HCT116 (cell line): ENCODE results near the gene UCN. TPM values are rescaled to one million over a fixed set of nuclear protein-coding genes. Genes with fewer than 3 reads are reported as not detected.

Experiments
- ATAC-seq: fragments of 200-7000 bp; cut with Tn5 transposase; 2 replicates; pipeline ENCODE4 v1.9.1; 2020; ENCODE audit warnings: mild to moderate bottlenecking, moderate library complexity
- BruUV-seq: library from RNA; stranded (reverse); fragments of 400-500 nt; replicated peaks from 2 replicates; lab custom pipeline; 2021; lab: Mats Ljungman, UMichigan
- CTCF ChIA-PET: fragments of 300-600 bp; sonication (Branson Sonifier 250); formaldehyde crosslinking; loops from one replicate; lab custom pipeline; 2021; ENCODE audit warnings: antibody characterized with exemption; lab: Charles Lee
- POLR2A ChIA-PET: fragments of 300-600, 350-600 bp; sonication (Branson Sonifier 250); formaldehyde crosslinking; loops from one replicate; lab custom pipeline; 2021; ENCODE audit warnings: antibody characterized with exemption; lab: Charles Lee
- RAD21 ChIA-PET, 2 experiments: fragments of 300-600 bp; sonication (Branson Sonifier 250); formaldehyde crosslinking; loops; one replicate each; lab custom pipeline; 2023; ENCODE audit warnings: low total read pairs in 2 of 2; ENCODE audit not compliant: uncharacterized antibody in 2 of 2, unreplicated experiment in 2 of 2, low non-redundant PET in 1 of 2; lab: Charles Lee
- DNase-seq: peaks from one replicate; pipeline ENCODE4 v3.0.0-alpha.2; 2010; ENCODE audit warnings: low read depth, low spot score
- H2AFZ ChIP-seq: fragments of 200-600 bp; shearing (Covaris generic), sonication (generic); 2 replicates; pipeline ENCODE4 v1.6.1; 2017; ENCODE audit warnings: low read depth, mixed run types, mixed read lengths, antibody characterized with exemption, low read length; ENCODE audit not compliant: poor library complexity, severe bottlenecking
- H3K27ac ChIP-seq: 2 replicates; pipeline ENCODE4 v1.5.1; 2012; ENCODE audit warnings: low read depth, low read length
- H3K27me3 ChIP-seq: fragments of 200-600 bp; sonication (generic); 2 replicates; pipeline ENCODE4 v1.6.1; 2016; ENCODE audit warnings: mixed run types, low read length, mixed read lengths; ENCODE audit not compliant: insufficient read depth
- H3K36me3 ChIP-seq, 2 experiments: fragments of 200-500 bp in 1 of 2; fragments of 200-600 bp in 1 of 2; sonication (Bioruptor generic) in 1 of 2; sonication (generic) in 1 of 2; 2 replicates each; pipeline versions ENCODE4 v1.5.1 to v1.6.1; 2014 to 2016; ENCODE audit warnings: low read length in 2 of 2, inconsistent platforms in 1 of 2, mixed read lengths in 1 of 2, mixed run types in 1 of 2; ENCODE audit not compliant: insufficient read depth in 2 of 2, control insufficient read depth in 1 of 2
- H3K4me1 ChIP-seq, 2 experiments: fragments of 200-600 bp in 1 of 2; sonication (generic) in 1 of 2; 2 replicates each; pipeline versions ENCODE4 v1.5.1 to v1.6.1; 2012 to 2017; ENCODE audit warnings: low read length in 2 of 2, inconsistent platforms in 1 of 2, mild to moderate bottlenecking in 1 of 2, mixed read lengths in 1 of 2, mixed run types in 1 of 2, moderate library complexity in 1 of 2; ENCODE audit not compliant: insufficient read depth in 2 of 2, control insufficient read depth in 1 of 2
- H3K4me2 ChIP-seq: fragments of 200-600 bp; sonication (generic); 2 replicates; pipeline ENCODE4 v1.6.1; 2017; ENCODE audit warnings: mixed run types, low read length, mixed read lengths
- H3K4me3 ChIP-seq, 2 experiments: fragments of 200-600 bp in 1 of 2; sonication (generic) in 1 of 2; replicated peaks in 1 of 2; 2 replicates each; pipeline ENCODE4 v1.5.1; 2011 to 2016; ENCODE audit warnings: low read length in 2 of 2, control low read depth in 1 of 2, low read depth in 1 of 2, mild to moderate bottlenecking in 1 of 2, mixed read lengths in 1 of 2, mixed run types in 1 of 2
- H3K79me2 ChIP-seq: fragments of 200-600 bp; sonication (generic); 2 replicates; pipeline ENCODE4 v1.6.1; 2017; ENCODE audit warnings: mild to moderate bottlenecking, mixed run types, low read length, moderate library complexity, mixed read lengths; ENCODE audit not compliant: insufficient read depth
- H3K9ac ChIP-seq: fragments of 200-600 bp; sonication (generic); 2 replicates; pipeline ENCODE4 v1.6.1; 2016; ENCODE audit warnings: low read length, mixed read lengths
- H3K9me2 ChIP-seq: fragments of 200-600 bp; sonication (generic), shearing (Covaris generic); 2 replicates; pipeline ENCODE4 v1.6.1; 2017; ENCODE audit warnings: mixed run types, mild to moderate bottlenecking, moderate library complexity; ENCODE audit not compliant: insufficient read depth
- H3K9me3 ChIP-seq, 2 experiments: fragments of 200-500 bp in 1 of 2; fragments of 200-600 bp in 1 of 2; sonication (Bioruptor generic) in 1 of 2; sonication (generic) in 1 of 2; 2 replicates each; pipeline ENCODE4 v1.6.1; 2014 to 2017; ENCODE audit warnings: low read length in 2 of 2, mixed read lengths in 2 of 2, inconsistent platforms in 1 of 2, low read depth in 1 of 2, mild to moderate bottlenecking in 1 of 2, mixed run types in 1 of 2, moderate library complexity in 1 of 2; ENCODE audit not compliant: control insufficient read depth in 1 of 2, insufficient read depth in 1 of 2
- H4K20me1 ChIP-seq: fragments of 200-600 bp; sonication (generic), shearing (Covaris generic); 2 replicates; pipeline ENCODE4 v1.6.1; 2017; ENCODE audit warnings: mixed run types, mild to moderate bottlenecking, moderate library complexity; ENCODE audit not compliant: insufficient read depth
- CTCF ChIP-seq, 3 experiments: fragments of 200-600 bp in 1 of 3; sonication (generic) in 1 of 3; IDR thresholded peaks in 2 of 3; conservative IDR thresholded peaks in 1 of 3; 2 replicates each; pipeline ENCODE4 v1.5.1; 2012 to 2017; ENCODE audit warnings: low read depth in 2 of 3, low read length in 2 of 3, antibody characterized with exemption in 1 of 3, borderline replicate concordance in 1 of 3, control low read depth in 1 of 3, mild to moderate bottlenecking in 1 of 3, mixed read lengths in 1 of 3, mixed run types in 1 of 3, moderate library complexity in 1 of 3; ENCODE audit not compliant: insufficient read depth in 1 of 3
- EGR1 ChIP-seq: IDR thresholded peaks from 2 replicates; pipeline ENCODE4 v1.6.1; 2012; ENCODE audit warnings: low read depth
- ELF1 ChIP-seq: IDR thresholded peaks from 2 replicates; pipeline ENCODE4 v1.6.1; 2012; ENCODE audit warnings: low read depth, borderline replicate concordance
- EZH2phosphoT487 ChIP-seq: fragments of 200-600 bp; IDR thresholded peaks from 2 replicates; pipeline ENCODE4 v1.6.1; 2018; ENCODE audit warnings: antibody characterized with exemption, borderline replicate concordance
- JUND ChIP-seq: IDR thresholded peaks from 2 replicates; pipeline ENCODE4 v1.6.1; 2012
- MAX ChIP-seq: IDR thresholded peaks from 2 replicates; pipeline ENCODE4 v1.6.1; 2012
- POLR2A ChIP-seq: IDR thresholded peaks from 2 replicates; pipeline ENCODE4 v1.7.0; 2011; ENCODE audit warnings: borderline replicate concordance; ENCODE audit not compliant: insufficient read depth, insufficient read length; ENCODE audit errors: extremely low read depth
- POLR2AphosphoS5 ChIP-seq: IDR thresholded peaks from 2 replicates; pipeline ENCODE4 v1.6.1; 2011; ENCODE audit warnings: mild to moderate bottlenecking, low read depth, low read length, moderate library complexity
- REST ChIP-seq: IDR thresholded peaks from 2 replicates; pipeline ENCODE4 v1.6.1; 2012; ENCODE audit warnings: low read depth
- SP1 ChIP-seq: IDR thresholded peaks from 2 replicates; pipeline ENCODE4 v1.6.1; 2012; ENCODE audit warnings: low read depth
- TCF7L2 ChIP-seq: IDR thresholded peaks from 2 replicates; pipeline ENCODE4 v1.7.0; 2011; ENCODE audit warnings: borderline replicate concordance, inconsistent platforms; ENCODE audit not compliant: insufficient read depth, insufficient read length; ENCODE audit errors: extremely low read depth
- YY1 ChIP-seq: IDR thresholded peaks from 2 replicates; pipeline ENCODE4 v1.6.1; 2011; ENCODE audit warnings: low read length, low read depth, moderate library complexity, mild to moderate bottlenecking; ENCODE audit not compliant: insufficient replicate concordance; ENCODE audit errors: extremely low read depth
- ZFX ChIP-seq: fragments of 450-650 bp; IDR thresholded peaks from 2 replicates; pipeline ENCODE4 v1.6.1; 2017
- ZNF274 ChIP-seq: fragments of 200-500 bp; sonication (Bioruptor generic); IDR thresholded peaks from 2 replicates; pipeline ENCODE4 v1.6.1; 2014; ENCODE audit warnings: mild to moderate bottlenecking, low read depth, low read length, inconsistent platforms
- intact Hi-C: fragments of 100-400 bp; cut with micrococcal nuclease; formaldehyde crosslinking; loops from 2 replicates; pipeline ENCODE4 v1.10.0; 2022
- total RNA-seq: library from RNA; stranded (reverse); gene quantifications from one replicate; pipeline ENCODE4 v1.2.1, GENCODE V29; 2021; ENCODE audit not compliant: unreplicated experiment

The UCN gene
- total RNA-seq, 1 experiment from 2014 or later: 8.0 TPM

GRCh38 chr2:27314709-27315108, 6.5 kb upstream of the UCN start (continued):
- no peak for TF ChIP-seq TCF7L2
- no peak for TF ChIP-seq JUND
- no peak for TF ChIP-seq POLR2A
- TF ChIP-seq MAX: no peak
- no peak for TF ChIP-seq ZNF274
- no peak for TF ChIP-seq CTCF (IDR thresholded peaks at IDR 0.05 in 2 of 3, conservative IDR thresholded peaks at IDR 0.05 in 1 of 3; ENCODE audit: borderline replicate concordance in 1 of 3, insufficient read depth in 1 of 3, low read depth in 2 of 3, low read length in 2 of 3)

GRCh38 chr2:27313882-27314645, 5.8 kb upstream of the UCN start:
- no peak overlapping the region for H3K27ac ChIP-seq
- no peak overlapping the region for H3K9ac ChIP-seq
- no peaks in the 10 kb centered on the region for H3K9me2 ChIP-seq
- H3K4me1 ChIP-seq: no peaks in the 10 kb centered on the region
- DNase-seq: no peak
- RAD21 ChIA-PET: no interaction called here
- H4K20me1 ChIP-seq: no peaks in the 10 kb centered on the region
- H3K4me2 ChIP-seq: no peak overlapping the region
- H3K27me3 ChIP-seq: no peaks in the 10 kb centered on the region
- intact Hi-C loops: no loop called here
- TF ChIP-seq YY1 (no peak), JUND (no peak), POLR2AphosphoS5 (no peak), EGR1 (no peak), ZNF274 (no peak), MAX (no peak), SP1 (no peak), CTCF (IDR thresholded peaks at IDR 0.05 in 2 of 3, conservative IDR thresholded peaks at IDR 0.05 in 1 of 3; ENCODE audit: borderline replicate concordance in 1 of 3, insufficient read depth in 1 of 3, low read depth in 2 of 3, low read length in 2 of 3) (no peak), REST (no peak), ELF1 (no peak), ZFX (no peak), POLR2A (no peak), EZH2phosphoT487 (no peak)
- H3K9me3 ChIP-seq: no peaks in the 10 kb centered on the region
- no TSS peak for BruUV-seq
- no peak overlapping the region for H2AFZ ChIP-seq
- H3K36me3 ChIP-seq: peaks cover 0 to 5% of the 10 kb centered on the region in 2 experiments; a peak in 1 of 4 replicates
- no peaks in the 10 kb centered on the region for H3K79me2 ChIP-seq
- CTCF ChIA-PET: interaction anchor here (2.0 kb wide), 1 partner anchor 11 kb away, joined by 6 read pairs; no protein-coding TSS in a partner anchor
- POLR2A ChIA-PET: no interaction called here
- H3K4me3 ChIP-seq: no peak overlapping the region
- ATAC-seq: no peak
